Endothelial cell of umbilical vein (primary cell): Measurements from ENCODE around the gene PLPP1.

Experiments used
- EZH2 ChIP-seq: IDR thresholded peaks from 2 replicates; pipeline ENCODE4 v1.6.1; 2012; ENCODE audit warnings: borderline replicate concordance, low read depth, mild to moderate bottlenecking, moderate library complexity, low read length, inconsistent platforms; ENCODE audit not compliant: severe bottlenecking
- FOS ChIP-seq: IDR thresholded peaks from 2 replicates; pipeline ENCODE4 v1.6.1; 2011; ENCODE audit warnings: mild to moderate bottlenecking, low read length, moderate library complexity, borderline replicate concordance; ENCODE audit not compliant: insufficient read depth
- JUN ChIP-seq: IDR thresholded peaks from 2 replicates; pipeline ENCODE4 v1.6.1; 2011; ENCODE audit warnings: borderline replicate concordance, low read depth; ENCODE audit not compliant: insufficient read length, insufficient read depth
- MYC ChIP-seq: IDR thresholded peaks from one replicate; pipeline ENCODE4 v1.6.1; 2011; ENCODE audit warnings: mild to moderate bottlenecking, low read depth, low read length
- POLR2A ChIP-seq: IDR thresholded peaks from 2 replicates; pipeline ENCODE4 v1.6.1; 2012; ENCODE audit warnings: low read depth, mild to moderate bottlenecking, control low read depth, low read length
- POLR2AphosphoS5 ChIP-seq: IDR thresholded peaks from 2 replicates; pipeline ENCODE4 v1.6.1; 2012; ENCODE audit warnings: low read depth, mild to moderate bottlenecking, control low read depth, low read length, moderate library complexity; ENCODE audit not compliant: insufficient read depth
- TF ChIP-seq, protein P1 (sequence below), 2 donors: IDR thresholded peaks; 1 replicate in 1 of 2; 2 replicates in 1 of 2; pipeline ENCODE4 v1.5.1; 2011; ENCODE audit warnings: low read length in 2 of 2, mild to moderate bottlenecking in 2 of 2, moderate library complexity in 2 of 2, control low read depth in 1 of 2, inconsistent platforms in 1 of 2, low read depth in 1 of 2; ENCODE audit not compliant: insufficient read depth in 1 of 2; ENCODE audit errors: extremely low read depth in 1 of 2
- TF ChIP-seq, protein P2 (sequence below): IDR thresholded peaks from 2 replicates; pipeline ENCODE4 v1.6.1; 2011; ENCODE audit not compliant: insufficient read depth, insufficient read length

DNA sequence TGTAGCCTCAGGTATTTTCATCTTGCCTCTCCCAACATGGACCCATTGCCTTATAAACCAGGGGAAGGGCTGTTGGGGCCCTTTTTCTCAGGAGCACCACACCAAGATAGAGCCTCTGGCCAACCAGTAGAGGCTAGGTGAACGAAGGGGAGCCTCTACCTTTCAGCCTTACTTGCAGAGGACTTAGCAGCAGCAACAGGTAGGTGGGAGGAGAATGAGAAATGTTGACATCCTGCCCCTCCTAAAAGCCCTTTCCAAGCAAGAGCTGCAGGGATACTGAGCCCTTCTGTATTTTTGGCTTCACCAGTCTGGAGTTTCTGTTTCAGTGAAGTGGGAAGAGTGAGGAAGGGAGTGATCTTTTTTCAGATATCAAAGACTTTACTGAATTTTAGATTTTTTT lies 149.5 kb downstream of the PLPP1 start:
- TF ChIP-seq, protein P1, sequence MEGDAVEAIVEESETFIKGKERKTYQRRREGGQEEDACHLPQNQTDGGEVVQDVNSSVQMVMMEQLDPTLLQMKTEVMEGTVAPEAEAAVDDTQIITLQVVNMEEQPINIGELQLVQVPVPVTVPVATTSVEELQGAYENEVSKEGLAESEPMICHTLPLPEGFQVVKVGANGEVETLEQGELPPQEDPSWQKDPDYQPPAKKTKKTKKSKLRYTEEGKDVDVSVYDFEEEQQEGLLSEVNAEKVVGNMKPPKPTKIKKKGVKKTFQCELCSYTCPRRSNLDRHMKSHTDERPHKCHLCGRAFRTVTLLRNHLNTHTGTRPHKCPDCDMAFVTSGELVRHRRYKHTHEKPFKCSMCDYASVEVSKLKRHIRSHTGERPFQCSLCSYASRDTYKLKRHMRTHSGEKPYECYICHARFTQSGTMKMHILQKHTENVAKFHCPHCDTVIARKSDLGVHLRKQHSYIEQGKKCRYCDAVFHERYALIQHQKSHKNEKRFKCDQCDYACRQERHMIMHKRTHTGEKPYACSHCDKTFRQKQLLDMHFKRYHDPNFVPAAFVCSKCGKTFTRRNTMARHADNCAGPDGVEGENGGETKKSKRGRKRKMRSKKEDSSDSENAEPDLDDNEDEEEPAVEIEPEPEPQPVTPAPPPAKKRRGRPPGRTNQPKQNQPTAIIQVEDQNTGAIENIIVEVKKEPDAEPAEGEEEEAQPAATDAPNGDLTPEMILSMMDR (IDR thresholded peaks at IDR 0.05; ENCODE audit: extremely low read depth in 1 of 2, insufficient read depth in 1 of 2, low read depth in 1 of 2, low read length in 2 of 2): no peak
- TF ChIP-seq POLR2AphosphoS5 (no peak), POLR2A (no peak), EZH2 (no peak), JUN (no peak), MYC (no peak), FOS (no peak)
- TF ChIP-seq, protein P2, sequence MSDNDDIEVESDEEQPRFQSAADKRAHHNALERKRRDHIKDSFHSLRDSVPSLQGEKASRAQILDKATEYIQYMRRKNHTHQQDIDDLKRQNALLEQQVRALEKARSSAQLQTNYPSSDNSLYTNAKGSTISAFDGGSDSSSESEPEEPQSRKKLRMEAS: no peak
